ENCODE data around the gene REX1BD. TPM values are rescaled to one million over a fixed set of nuclear protein-coding genes. Genes with fewer than 3 reads are reported as not detected.
"Not testable (repeated sequence)": the region's sequence is repeated elsewhere in the genome, so short reads cannot be mapped to it uniquely, and the experiment has no call there.

REX1BD gene
- polyA plus RNA-seq (214 and 277 TPM in 2 replicates), polyA minus RNA-seq (21.4 and 24.6 TPM in 2 replicates)

- H3K79me2 ChIP-seq (replicated peaks; ENCODE audit: insufficient read depth, low read length) = no peaks in the 10 kb centered on the region
- H3K9ac ChIP-seq (ENCODE audit: low read length) = peak within 1 kb of the TSS; percentile 86
- no peaks in the 10 kb centered on the region for H3K9me2 ChIP-seq (ENCODE audit: insufficient read depth, low read length)
- TF ChIP-seq TAF1 (IDR thresholded peaks at IDR 0.05; ENCODE audit: low read depth) (peak; percentile 66), CTCF (IDR thresholded peaks at IDR 0.05; ENCODE audit: poor library complexity, severe bottlenecking) (peak; percentile 95), POLR2AphosphoS5 (IDR thresholded peaks at IDR 0.05) (peak; percentile 78), SMC3 (conservative IDR thresholded peaks at IDR 0.05; ENCODE audit: poor library complexity) (peak; percentile 72), EZH2 (IDR thresholded peaks at IDR 0.05; ENCODE audit: borderline replicate concordance, insufficient read depth, low read length, poor library complexity, severe bottlenecking) (no peak), MXI1 (conservative IDR thresholded peaks at IDR 0.05; ENCODE audit: poor library complexity, severe bottlenecking) (peak; percentile 4), RAD21 (conservative IDR thresholded peaks at IDR 0.05) (peak; percentile 62), EP300 (conservative IDR thresholded peaks at IDR 0.05; ENCODE audit: poor library complexity, severe bottlenecking) (peak; percentile 60)
- TF ChIP-seq, protein P1, sequence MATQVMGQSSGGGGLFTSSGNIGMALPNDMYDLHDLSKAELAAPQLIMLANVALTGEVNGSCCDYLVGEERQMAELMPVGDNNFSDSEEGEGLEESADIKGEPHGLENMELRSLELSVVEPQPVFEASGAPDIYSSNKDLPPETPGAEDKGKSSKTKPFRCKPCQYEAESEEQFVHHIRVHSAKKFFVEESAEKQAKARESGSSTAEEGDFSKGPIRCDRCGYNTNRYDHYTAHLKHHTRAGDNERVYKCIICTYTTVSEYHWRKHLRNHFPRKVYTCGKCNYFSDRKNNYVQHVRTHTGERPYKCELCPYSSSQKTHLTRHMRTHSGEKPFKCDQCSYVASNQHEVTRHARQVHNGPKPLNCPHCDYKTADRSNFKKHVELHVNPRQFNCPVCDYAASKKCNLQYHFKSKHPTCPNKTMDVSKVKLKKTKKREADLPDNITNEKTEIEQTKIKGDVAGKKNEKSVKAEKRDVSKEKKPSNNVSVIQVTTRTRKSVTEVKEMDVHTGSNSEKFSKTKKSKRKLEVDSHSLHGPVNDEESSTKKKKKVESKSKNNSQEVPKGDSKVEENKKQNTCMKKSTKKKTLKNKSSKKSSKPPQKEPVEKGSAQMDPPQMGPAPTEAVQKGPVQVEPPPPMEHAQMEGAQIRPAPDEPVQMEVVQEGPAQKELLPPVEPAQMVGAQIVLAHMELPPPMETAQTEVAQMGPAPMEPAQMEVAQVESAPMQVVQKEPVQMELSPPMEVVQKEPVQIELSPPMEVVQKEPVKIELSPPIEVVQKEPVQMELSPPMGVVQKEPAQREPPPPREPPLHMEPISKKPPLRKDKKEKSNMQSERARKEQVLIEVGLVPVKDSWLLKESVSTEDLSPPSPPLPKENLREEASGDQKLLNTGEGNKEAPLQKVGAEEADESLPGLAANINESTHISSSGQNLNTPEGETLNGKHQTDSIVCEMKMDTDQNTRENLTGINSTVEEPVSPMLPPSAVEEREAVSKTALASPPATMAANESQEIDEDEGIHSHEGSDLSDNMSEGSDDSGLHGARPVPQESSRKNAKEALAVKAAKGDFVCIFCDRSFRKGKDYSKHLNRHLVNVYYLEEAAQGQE (IDR thresholded peaks at IDR 0.05; ENCODE audit: borderline replicate concordance) = peak; percentile 66
- no peaks in the 10 kb centered on the region for H3K9me3 ChIP-seq (ENCODE audit: low read length)
- H3K36me3 ChIP-seq (ENCODE audit: insufficient read depth, low read length) = no peaks in the 10 kb centered on the region
- no peaks in the 10 kb centered on the region for H3K27me3 ChIP-seq (ENCODE audit: insufficient read depth, low read depth, low read length)
- H3K4me2 ChIP-seq (ENCODE audit: low read length) = peak within 1 kb of the TSS; percentile 83
- no peaks in the 10 kb centered on the region for H3F3A ChIP-seq (ENCODE audit: insufficient read depth, low read length, poor library complexity, severe bottlenecking)
- H4K20me1 ChIP-seq (ENCODE audit: insufficient read depth) = no peaks in the 10 kb centered on the region
- H2AFZ ChIP-seq (ENCODE audit: low read depth, low read length) = peak within 1 kb of the TSS; percentile 78
- peak within 1 kb of the TSS; percentile 88 for H3K4me3 ChIP-seq (ENCODE audit: low read length)
- peak within 1 kb of the TSS; percentile 75 for H3K27ac ChIP-seq (ENCODE audit: low read length)
Measured at GRCh38 chr19:18588611-18589379, at the start of gene REX1BD. REX1BD (plus strand) TSS chr19:18588798; CDS start chr19:18588802, 4 bp downstream.

GRCh38 chr19:18539372-18539771 lies 49.2 kb upstream of the REX1BD start:
- Histone ChIP-seq H3K9ac (ENCODE audit: low read length) (no peak overlapping the region), H3K36me3 (ENCODE audit: insufficient read depth, low read length) (no peaks in the 10 kb centered on the region)
- TF ChIP-seq, protein P1 (IDR thresholded peaks at IDR 0.05; ENCODE audit: borderline replicate concordance) = no peak
- TF ChIP-seq RAD21 (conservative IDR thresholded peaks at IDR 0.05) (no peak), POLR2AphosphoS5 (IDR thresholded peaks at IDR 0.05) (no peak), EZH2 (IDR thresholded peaks at IDR 0.05; ENCODE audit: borderline replicate concordance, insufficient read depth, low read length, poor library complexity, severe bottlenecking) (no peak), TAF1 (IDR thresholded peaks at IDR 0.05; ENCODE audit: low read depth) (no peak), EP300 (conservative IDR thresholded peaks at IDR 0.05; ENCODE audit: poor library complexity, severe bottlenecking) (no peak)

DNA sequence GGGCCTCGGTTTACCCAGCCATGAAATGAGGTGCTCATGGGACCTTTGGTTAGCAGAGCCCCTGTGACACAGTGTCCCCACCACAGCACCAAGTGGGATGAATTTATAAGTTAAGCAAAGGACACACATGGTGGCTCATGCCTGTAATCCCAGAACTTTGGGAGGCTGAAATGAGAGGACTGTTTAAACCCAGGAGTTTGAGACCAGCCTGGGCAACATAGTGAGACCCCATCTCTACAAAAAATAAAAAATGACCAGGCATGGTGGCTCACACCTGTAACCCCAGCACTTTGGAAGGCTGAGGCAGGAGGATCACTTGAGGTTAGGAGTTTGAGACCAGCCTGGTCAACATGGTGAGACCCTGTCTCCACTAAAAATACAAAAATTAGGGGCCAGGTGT lies 48.4 kb upstream of the REX1BD start:
- H3K27ac ChIP-seq (ENCODE audit: low read length); H2AFZ ChIP-seq (ENCODE audit: low read depth, low read length); H3K79me2 ChIP-seq (replicated peaks; ENCODE audit: insufficient read depth, low read length); H3K4me2 ChIP-seq (ENCODE audit: low read length); H4K20me1 ChIP-seq (ENCODE audit: insufficient read depth); H3F3A ChIP-seq (ENCODE audit: insufficient read depth, low read length, poor library complexity, severe bottlenecking); H3K9ac ChIP-seq (ENCODE audit: low read length); H3K9me3 ChIP-seq (ENCODE audit: low read length); H3K4me3 ChIP-seq (ENCODE audit: low read length); H3K9me2 ChIP-seq (ENCODE audit: insufficient read depth, low read length); H3K27me3 ChIP-seq (ENCODE audit: insufficient read depth, low read depth, low read length); H3K36me3 ChIP-seq (ENCODE audit: insufficient read depth, low read length): not testable (repeated sequence)

More at GRCh38 chr19:18539372-18539771, 49.2 kb upstream of the REX1BD start:
- Histone ChIP-seq H3K27ac (ENCODE audit: low read length) (no peak overlapping the region), H4K20me1 (ENCODE audit: insufficient read depth) (no peaks in the 10 kb centered on the region), H3K4me2 (ENCODE audit: low read length) (no peak overlapping the region), H3K27me3 (ENCODE audit: insufficient read depth, low read depth, low read length) (no peaks in the 10 kb centered on the region), H3K9me2 (ENCODE audit: insufficient read depth, low read length) (no peaks in the 10 kb centered on the region), H3K4me3 (ENCODE audit: low read length) (no peak overlapping the region), H3K79me2 (replicated peaks; ENCODE audit: insufficient read depth, low read length) (no peaks in the 10 kb centered on the region), H3F3A (ENCODE audit: insufficient read depth, low read length, poor library complexity, severe bottlenecking) (no peaks in the 10 kb centered on the region), H3K9me3 (ENCODE audit: low read length) (no peaks in the 10 kb centered on the region), H2AFZ (ENCODE audit: low read depth, low read length) (no peak overlapping the region)
